Measurements from ENCODE around the gene ZBTB40. TPM values are rescaled to one million over a fixed set of nuclear protein-coding genes. Genes with fewer than 3 reads are reported as not detected.

The ZBTB40 gene
- total RNA-seq, 6 experiments from 2014 or later: 6.2 to 7.6 (median 7.0) TPM

DNA sequence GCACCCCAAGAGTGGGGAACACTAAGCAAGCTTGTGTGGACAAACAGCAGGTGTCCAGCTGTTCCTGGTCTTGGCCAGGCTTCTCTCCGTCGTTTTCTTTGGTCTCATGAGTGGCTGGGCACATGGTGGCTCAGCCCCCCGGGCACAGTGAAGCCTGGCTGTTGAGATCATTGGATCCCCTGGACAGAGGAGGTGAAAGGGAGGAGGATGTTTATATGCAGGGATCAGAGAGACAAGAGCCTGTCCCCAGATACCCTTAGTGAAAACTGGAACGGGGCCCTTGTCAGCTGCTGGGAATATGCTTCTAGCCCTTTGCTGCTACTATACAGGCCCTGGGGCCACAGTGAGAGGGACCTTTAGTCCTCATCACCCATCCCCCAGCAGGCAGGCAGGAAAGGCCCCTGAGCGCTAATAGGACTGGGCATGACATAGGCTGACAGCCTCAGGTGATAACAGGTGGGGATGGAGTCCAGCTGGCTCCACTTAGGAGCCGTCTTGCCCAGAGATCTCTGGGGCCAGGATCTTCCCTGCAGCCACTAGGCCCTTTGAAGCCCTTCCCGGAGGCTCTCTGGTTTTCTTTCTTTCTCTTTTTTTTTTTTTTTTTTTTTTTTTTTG lies 128.0 kb downstream of the ZBTB40 start:
- intact Hi-C loops (cut with DNase I): no loop called here
- ATAC-seq: no peak
- 32% methylated on average over 4 of the region's 7 CpGs for WGBS (ENCODE audit: insufficient coverage, low coverage, low lambda C conversion rate, missing lambda C conversion rate)

More for the DNA sequence above, 128.0 kb downstream of the ZBTB40 start:
- no peaks in the 10 kb centered on the region for H3K9me3 ChIP-seq
- no peaks in the 10 kb centered on the region for H3K4me1 ChIP-seq
- no peaks in the 10 kb centered on the region for H3K27me3 ChIP-seq
- no peak for DNase-seq
- H3K4me3 ChIP-seq: no peak overlapping the region
- H3K36me3 ChIP-seq: no peaks in the 10 kb centered on the region
- no peak for TF ChIP-seq CTCF (IDR thresholded peaks at IDR 0.05)
- no peak for TF ChIP-seq POLR2A (IDR thresholded peaks at IDR 0.05)
- no peak overlapping the region for H3K27ac ChIP-seq

Other genes starting within 250 kb of the ZBTB40 start
- gene EPHA8, start 111.6 kb downstream of the ZBTB40 start, total RNA-seq: not detected
- 100 to 1,000 TPM in 2 of 6 experiments, 10 to 100 TPM in 4; 66.3 to 227 (median 75.0) TPM for gene C1QA, start 184.8 kb downstream of the ZBTB40 start, total RNA-seq
- gene C1QC, start 191.8 kb downstream of the ZBTB40 start, total RNA-seq: 100 to 1,000 TPM in 2 of 6 experiments, 10 to 100 TPM in 4; 63.3 to 305 (median 71.9) TPM
- gene C1QB, start 201.4 kb downstream of the ZBTB40 start, total RNA-seq: 100 to 1,000 TPM in 4 of 6 experiments, 10 to 100 TPM in 2; 69.8 to 330 (median 152) TPM